ENCODE results near the gene COA4.
A peak's percentile ranks its signal among the peaks of the same experiment; 100 is the strongest.

The COA4 gene

GRCh38 chr11:73866586-73866996 is 10.1 kb downstream of the COA4 start:
- Histone ChIP-seq H3K4me1 (ENCODE audit: control insufficient read depth, insufficient read depth, low read length, unreplicated experiment) (peaks cover 28% of the 10 kb centered on the region), H2AFZ (ENCODE audit: low read length, unreplicated experiment) (no peak overlapping the region), H3K27ac (ENCODE audit: low read depth, low read length) (peak overlapping the region; percentile 59), H3K36me3 (ENCODE audit: insufficient read depth, low read length) (0 out of 2 replicates have a peak, but pooled peaks cover 7% of the 10 kb centered on the region), H3K79me2 (ENCODE audit: control insufficient read depth, insufficient read depth, low read length, unreplicated experiment) (no peaks in the 10 kb centered on the region), H3K27me3 (ENCODE audit: insufficient read depth, low read length) (no peaks in the 10 kb centered on the region), H3K4me3 (ENCODE audit: low read depth, low read length) (no peak overlapping the region)

- H3K27ac ChIP-seq (ENCODE audit: low read depth, low read length), result peak overlapping the region; percentile 59
- H3K4me3 ChIP-seq (ENCODE audit: low read depth, low read length), result no peak overlapping the region
- 0 out of 2 replicates have a peak, but pooled peaks cover 7% of the 10 kb centered on the region for H3K36me3 ChIP-seq (ENCODE audit: insufficient read depth, low read length)
- no peaks in the 10 kb centered on the region for H3K27me3 ChIP-seq (ENCODE audit: insufficient read depth, low read length)
- no peak overlapping the region for H2AFZ ChIP-seq (ENCODE audit: low read length, unreplicated experiment)
- H3K4me1 ChIP-seq (ENCODE audit: control insufficient read depth, insufficient read depth, low read length, unreplicated experiment), result peaks cover 28% of the 10 kb centered on the region
- H3K79me2 ChIP-seq (ENCODE audit: control insufficient read depth, insufficient read depth, low read length, unreplicated experiment), result no peaks in the 10 kb centered on the region
Observed at GRCh38 chr11:73866095-73866579, 10.5 kb downstream of the COA4 start.

- Histone ChIP-seq H3K27ac (ENCODE audit: low read depth, low read length) (no peak overlapping the region), H3K36me3 (ENCODE audit: insufficient read depth, low read length) (0 out of 2 replicates have a peak, but pooled peaks cover 7% of the 10 kb centered on the region), H3K27me3 (ENCODE audit: insufficient read depth, low read length) (no peaks in the 10 kb centered on the region), H3K4me1 (ENCODE audit: control insufficient read depth, insufficient read depth, low read length, unreplicated experiment) (peaks cover 13% of the 10 kb centered on the region), H3K79me2 (ENCODE audit: control insufficient read depth, insufficient read depth, low read length, unreplicated experiment) (no peaks in the 10 kb centered on the region), H2AFZ (ENCODE audit: low read length, unreplicated experiment) (no peak overlapping the region), H3K4me3 (ENCODE audit: low read depth, low read length) (no peak overlapping the region)
Observed at GRCh38 chr11:73862986-73863385, 13.7 kb downstream of the COA4 start.

GRCh38 chr11:73860202-73860601 is 16.4 kb downstream of the COA4 start:
- no peaks in the 10 kb centered on the region for H3K27me3 ChIP-seq (ENCODE audit: insufficient read depth, low read length)
- H3K36me3 ChIP-seq (ENCODE audit: insufficient read depth, low read length), result 0 out of 2 replicates have a peak, but pooled peaks cover 7% of the 10 kb centered on the region
- no peaks in the 10 kb centered on the region for H3K79me2 ChIP-seq (ENCODE audit: control insufficient read depth, insufficient read depth, low read length, unreplicated experiment)
- no peaks in the 10 kb centered on the region for H3K4me1 ChIP-seq (ENCODE audit: control insufficient read depth, insufficient read depth, low read length, unreplicated experiment)
- no peak overlapping the region for H3K27ac ChIP-seq (ENCODE audit: low read depth, low read length)
- no peak overlapping the region for H2AFZ ChIP-seq (ENCODE audit: low read length, unreplicated experiment)
- no peak overlapping the region for H3K4me3 ChIP-seq (ENCODE audit: low read depth, low read length)

- 0 out of 2 replicates have a peak, but pooled peaks cover 7% of the 10 kb centered on the region for H3K36me3 ChIP-seq (ENCODE audit: insufficient read depth, low read length)
Observed at GRCh38 chr11:73859671-73860070, 17.0 kb downstream of the COA4 start.

GRCh38 chr11:73856031-73856567 is 20.5 kb downstream of the COA4 start:
- Histone ChIP-seq H2AFZ (ENCODE audit: low read length, unreplicated experiment) (no peak overlapping the region), H3K36me3 (ENCODE audit: insufficient read depth, low read length) (no peaks in the 10 kb centered on the region), H3K79me2 (ENCODE audit: control insufficient read depth, insufficient read depth, low read length, unreplicated experiment) (no peaks in the 10 kb centered on the region), H3K4me1 (ENCODE audit: control insufficient read depth, insufficient read depth, low read length, unreplicated experiment) (no peaks in the 10 kb centered on the region), H3K27me3 (ENCODE audit: insufficient read depth, low read length) (no peaks in the 10 kb centered on the region), H3K27ac (ENCODE audit: low read depth, low read length) (no peak overlapping the region), H3K4me3 (ENCODE audit: low read depth, low read length) (no peak overlapping the region)

More at GRCh38 chr11:73859671-73860070, 17.0 kb downstream of the COA4 start:
- no peak overlapping the region for H3K4me3 ChIP-seq (ENCODE audit: low read depth, low read length)
- H3K4me1 ChIP-seq (ENCODE audit: control insufficient read depth, insufficient read depth, low read length, unreplicated experiment), result no peaks in the 10 kb centered on the region
- no peak overlapping the region for H3K27ac ChIP-seq (ENCODE audit: low read depth, low read length)
- H2AFZ ChIP-seq (ENCODE audit: low read length, unreplicated experiment), result no peak overlapping the region
- no peaks in the 10 kb centered on the region for H3K27me3 ChIP-seq (ENCODE audit: insufficient read depth, low read length)
- H3K79me2 ChIP-seq (ENCODE audit: control insufficient read depth, insufficient read depth, low read length, unreplicated experiment), result no peaks in the 10 kb centered on the region

- H3K79me2 ChIP-seq (ENCODE audit: control insufficient read depth, insufficient read depth, low read length, unreplicated experiment), result no peaks in the 10 kb centered on the region
- H3K27ac ChIP-seq (ENCODE audit: low read depth, low read length), result no peak overlapping the region
- H3K36me3 ChIP-seq (ENCODE audit: insufficient read depth, low read length), result no peaks in the 10 kb centered on the region
- no peaks in the 10 kb centered on the region for H3K4me1 ChIP-seq (ENCODE audit: control insufficient read depth, insufficient read depth, low read length, unreplicated experiment)
- no peak overlapping the region for H2AFZ ChIP-seq (ENCODE audit: low read length, unreplicated experiment)
- no peaks in the 10 kb centered on the region for H3K27me3 ChIP-seq (ENCODE audit: insufficient read depth, low read length)
- H3K4me3 ChIP-seq (ENCODE audit: low read depth, low read length), result no peak overlapping the region
Observed at GRCh38 chr11:73854680-73855079, 22.0 kb downstream of the COA4 start.

- Histone ChIP-seq H3K27ac (ENCODE audit: low read depth, low read length) (no peak overlapping the region), H3K36me3 (ENCODE audit: insufficient read depth, low read length) (no peaks in the 10 kb centered on the region), H3K4me1 (ENCODE audit: control insufficient read depth, insufficient read depth, low read length, unreplicated experiment) (no peaks in the 10 kb centered on the region), H2AFZ (ENCODE audit: low read length, unreplicated experiment) (no peak overlapping the region), H3K4me3 (ENCODE audit: low read depth, low read length) (no peak overlapping the region), H3K27me3 (ENCODE audit: insufficient read depth, low read length) (no peaks in the 10 kb centered on the region), H3K79me2 (ENCODE audit: control insufficient read depth, insufficient read depth, low read length, unreplicated experiment) (no peaks in the 10 kb centered on the region)
Observed at GRCh38 chr11:73852049-73852448, 24.6 kb downstream of the COA4 start.

GRCh38 chr11:73851046-73851764 is 25.4 kb downstream of the COA4 start:
- Histone ChIP-seq H3K36me3 (ENCODE audit: insufficient read depth, low read length) (no peaks in the 10 kb centered on the region), H3K4me3 (ENCODE audit: low read depth, low read length) (no peak overlapping the region), H3K27me3 (ENCODE audit: insufficient read depth, low read length) (no peaks in the 10 kb centered on the region), H3K79me2 (ENCODE audit: control insufficient read depth, insufficient read depth, low read length, unreplicated experiment) (no peaks in the 10 kb centered on the region), H2AFZ (ENCODE audit: low read length, unreplicated experiment) (no peak overlapping the region), H3K4me1 (ENCODE audit: control insufficient read depth, insufficient read depth, low read length, unreplicated experiment) (no peaks in the 10 kb centered on the region), H3K27ac (ENCODE audit: low read depth, low read length) (no peak overlapping the region)

- Histone ChIP-seq H3K27me3 (ENCODE audit: insufficient read depth, low read length) (no peaks in the 10 kb centered on the region), H3K36me3 (ENCODE audit: insufficient read depth, low read length) (no peaks in the 10 kb centered on the region), H3K4me3 (ENCODE audit: low read depth, low read length) (no peak overlapping the region), H3K27ac (ENCODE audit: low read depth, low read length) (no peak overlapping the region), H3K79me2 (ENCODE audit: control insufficient read depth, insufficient read depth, low read length, unreplicated experiment) (no peaks in the 10 kb centered on the region), H3K4me1 (ENCODE audit: control insufficient read depth, insufficient read depth, low read length, unreplicated experiment) (no peaks in the 10 kb centered on the region), H2AFZ (ENCODE audit: low read length, unreplicated experiment) (no peak overlapping the region)
Observed at GRCh38 chr11:73839123-73839457, 37.6 kb downstream of the COA4 start.
